GM10248 (cell line): ENCODE measurements around the gene ZNF687.

Source experiments
- CTCF ChIA-PET: fragments of 300-600 bp; sonication (Branson Sonifier 250); formaldehyde crosslinking; extraction: SDS; loops from one replicate; lab custom pipeline; 2021; ENCODE audit warnings: antibody characterized with exemption; lab: Yijun Ruan, JAX
- POLR2A ChIA-PET: fragments of 350-650 bp; sonication (Branson Sonifier 250); formaldehyde crosslinking; extraction: SDS; loops from one replicate; lab custom pipeline; 2020; ENCODE audit warnings: antibody characterized with exemption; lab: Yijun Ruan, JAX
- DNase-seq: peaks from one replicate; pipeline ENCODE4 v3.0.0; 2012; ENCODE audit errors: extremely low spot score
- CTCF ChIP-seq: IDR thresholded peaks from 2 replicates; pipeline ENCODE4 v1.5.1; 2012; ENCODE audit warnings: mild to moderate bottlenecking, low read depth; ENCODE audit errors: extremely low read depth, missing control alignments, control extremely low read depth

ZNF687 gene

DNA sequence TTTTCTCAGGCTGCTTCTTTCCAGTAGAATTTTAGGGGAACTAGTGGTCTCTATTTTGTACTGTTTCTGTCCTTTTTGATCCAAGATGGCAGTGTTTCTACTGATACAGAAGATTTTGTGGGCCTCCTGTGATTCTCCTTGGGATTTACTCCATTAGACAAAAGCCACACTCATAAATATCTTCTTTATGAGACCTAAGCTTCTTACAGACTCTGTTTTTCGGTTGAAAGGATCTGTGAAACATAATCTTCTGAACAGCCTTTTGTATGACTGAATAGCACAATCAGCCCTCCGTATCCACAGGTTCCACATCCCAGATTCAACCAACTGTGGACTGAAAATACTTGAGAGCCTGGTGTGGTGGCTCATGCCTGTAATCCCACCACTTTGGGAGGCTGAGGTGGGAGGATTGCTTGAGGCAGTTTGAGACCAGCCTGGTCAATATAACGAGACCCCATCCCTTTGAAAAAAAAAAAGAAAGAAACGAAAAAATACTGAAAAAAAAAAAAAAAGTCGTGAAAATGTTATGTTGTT is 38.3 kb upstream of the ZNF687 start:
- DNase-seq: no peak
- no peak for TF ChIP-seq CTCF
- ChIA-PET CTCF (interaction anchor here (1.2 to 3.4 kb wide), 2 partner anchors 9 to 97 kb away, joined by 3 to 25 read pairs; no protein-coding TSS in a partner anchor), POLR2A (no interaction called here)

GRCh38 chr1:151246786-151247185 is 35.3 kb upstream of the ZNF687 start:
- ChIA-PET POLR2A (no interaction called here), CTCF (interaction anchor here (1.0 to 2.3 kb wide), 2 partner anchors 10 kb away, joined by 4 to 6 read pairs; no protein-coding TSS in a partner anchor)
- TF ChIP-seq CTCF: no peak
- DNase-seq: no peak

DNA sequence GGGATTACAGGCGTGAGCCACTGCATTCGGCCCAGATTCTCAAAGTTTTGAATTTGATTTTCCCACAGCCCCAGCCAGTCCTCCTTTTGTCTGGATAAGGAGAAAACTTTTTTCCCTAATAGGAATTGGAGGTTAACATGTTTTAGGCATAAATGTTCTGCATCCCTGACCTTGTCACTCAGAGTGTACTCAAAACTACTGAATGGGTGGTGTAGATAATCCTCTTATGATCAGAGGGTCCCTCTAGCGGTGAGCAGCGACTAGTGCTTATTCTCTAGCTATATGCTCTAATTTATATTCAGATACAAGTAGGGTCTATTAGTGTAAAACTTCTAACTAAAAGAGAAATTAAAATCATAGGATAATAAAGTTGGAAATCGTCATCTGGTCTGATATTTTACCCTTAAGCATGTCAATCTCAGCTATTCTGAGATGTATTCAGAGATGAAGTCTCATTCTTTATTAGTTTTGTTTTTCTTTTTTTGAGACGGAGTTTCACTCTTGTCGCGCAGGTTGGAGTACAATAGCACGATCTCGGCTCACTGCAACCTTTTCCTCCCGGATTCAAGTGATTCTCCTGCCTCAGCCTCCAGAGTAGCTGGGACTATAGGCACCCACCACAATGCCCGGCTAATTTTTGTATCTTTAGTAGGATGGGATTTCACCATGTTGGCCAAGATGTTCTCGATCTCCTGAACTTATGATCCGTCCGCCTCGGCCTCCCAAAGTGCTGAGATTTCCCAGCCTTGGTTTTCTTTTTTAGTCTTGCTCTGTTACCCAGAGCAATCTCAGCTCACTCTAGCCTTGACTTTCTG is 30.2 kb upstream of the ZNF687 start:
- TF ChIP-seq CTCF: peak; percentile 79
- ChIA-PET CTCF (interaction anchor here (0.6 to 5.5 kb wide), 44 partner anchors 9 to 184 kb away, joined by 3 to 33 read pairs (median 5); partner anchors contain the start of genes GABPB2, LYSMD1, PIP5K1A and TMOD4), POLR2A (no interaction called here)
- DNase-seq: peak; percentile 77

DNA sequence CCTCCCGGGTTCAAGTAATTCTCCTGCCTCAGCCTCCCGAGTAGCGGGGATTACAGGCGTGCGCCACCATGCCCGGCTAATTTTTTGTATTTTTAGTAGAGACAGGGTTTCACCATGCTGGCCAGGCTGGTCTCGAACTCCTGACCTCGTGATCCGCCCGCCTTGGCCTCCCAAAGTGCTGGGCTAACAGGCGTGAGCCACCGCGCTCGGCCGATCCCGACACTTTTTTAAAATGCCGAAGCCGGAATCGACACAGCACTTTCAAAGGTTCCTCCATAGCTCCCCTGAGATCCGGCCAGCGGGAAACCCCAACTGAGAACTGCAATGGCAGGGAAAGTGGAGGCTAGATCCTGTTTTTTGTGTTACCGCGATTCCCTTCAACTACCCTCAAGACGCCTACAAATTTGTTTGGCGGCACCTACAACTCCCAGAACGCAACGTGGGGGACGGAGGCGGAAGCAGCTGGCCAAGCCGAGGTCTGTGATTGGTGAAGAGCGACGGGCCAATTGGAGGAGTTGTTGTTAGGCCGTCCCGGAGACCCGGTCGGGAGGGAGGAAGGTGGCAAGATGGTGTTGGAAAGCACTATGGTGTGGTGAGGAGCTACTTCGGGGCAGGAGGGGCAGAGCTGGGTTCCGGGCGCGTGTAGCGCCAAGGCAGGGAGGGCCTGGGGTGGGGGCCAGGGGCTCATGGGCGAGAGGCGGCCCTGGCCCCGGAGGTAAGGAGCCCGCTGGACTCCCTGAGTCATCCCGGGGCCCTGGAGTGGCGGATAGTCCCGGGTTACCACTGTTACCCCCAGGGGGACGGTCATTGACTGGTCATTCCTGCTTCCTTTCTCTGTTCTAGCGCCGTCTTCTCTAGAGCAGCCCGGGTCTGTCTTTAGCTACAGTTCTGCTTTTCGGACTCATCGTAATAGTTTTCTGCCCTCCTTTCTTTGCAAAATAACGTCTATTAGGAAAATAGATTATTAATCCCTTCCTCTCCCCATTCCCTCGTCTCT is 27.6 kb upstream of the ZNF687 start, which contains the start of gene PSMD4:
PSMD4 (plus strand) TSS at position 518 of the 997 bp plus-strand sequence; CDS start at position 567, 49 bp downstream.
- CTCF ChIA-PET: interaction anchor here (1.0 to 5.5 kb wide), 10 partner anchors 16 to 230 kb away, joined by 3 to 33 read pairs (median 3); no protein-coding TSS in a partner anchor
- DNase-seq: peak; percentile 99
- POLR2A ChIA-PET: interaction anchor here (0.9 kb wide), 1 partner anchor 65 kb away, joined by 3 read pairs; the partner anchor contains the start of gene VPS72
- no peak for TF ChIP-seq CTCF

GRCh38 chr1:151255381-151255780 is 26.7 kb upstream of the ZNF687 start:
- ChIA-PET POLR2A (no interaction called here), CTCF (interaction anchor here (1.0 to 1.8 kb wide), 8 partner anchors 18 to 231 kb away, joined by 3 to 5 read pairs (median 3); partner anchors contain the start of gene PI4KB)
- DNase-seq: no peak
- no peak for TF ChIP-seq CTCF
